A673 (cell line): ENCODE data around the gene SERAC1. TPM values are rescaled to one million over a fixed set of nuclear protein-coding genes. Genes with fewer than 3 reads are reported as not detected.

Experiments used
- BruUV-seq: library from RNA; stranded (reverse); fragments of 400-500 nt; replicated peaks from 2 replicates; lab custom pipeline; 2021; lab: Mats Ljungman, UMichigan
- CTCF ChIA-PET: fragments of 300-600 bp; sonication (Branson Sonifier 250); formaldehyde crosslinking; loops from one replicate; lab custom pipeline; 2022; ENCODE audit warnings: antibody characterized with exemption; lab: Charles Lee
- POLR2A ChIA-PET: fragments of 300-600 bp; sonication (Branson Sonifier 250); formaldehyde crosslinking; loops from one replicate; lab custom pipeline; 2022; ENCODE audit warnings: antibody characterized with exemption; ENCODE audit not compliant: low non-redundant PET; lab: Charles Lee
- DNase-seq: peaks from one replicate; pipeline ENCODE4 v3.0.0-alpha.2; 2015; ENCODE audit warnings: low spot score
- H3K27ac ChIP-seq: fragments of 200-600 bp; sonication (generic); 2 replicates; pipeline ENCODE4 v1.5.1; 2016; ENCODE audit warnings: mixed run types, low read depth, mild to moderate bottlenecking, mixed read lengths, antibody characterized with exemption, low read length; ENCODE audit not compliant: poor library complexity, severe bottlenecking
- H3K27me3 ChIP-seq: fragments of 200-600 bp; sonication (generic); replicated peaks from 2 replicates; pipeline ENCODE4 v1.6.1; 2017; ENCODE audit warnings: mixed run types, low read depth, mild to moderate bottlenecking, mixed read lengths, antibody characterized with exemption, low read length; ENCODE audit not compliant: insufficient read depth, poor library complexity
- H3K36me3 ChIP-seq: fragments of 200-600 bp; sonication (generic); 2 replicates; pipeline ENCODE4 v1.6.1; 2016; ENCODE audit warnings: mixed run types, mild to moderate bottlenecking, mixed read lengths, antibody characterized with exemption, low read length; ENCODE audit not compliant: insufficient read depth, poor library complexity, severe bottlenecking
- H3K4me1 ChIP-seq: fragments of 200-600 bp; sonication (generic); 2 replicates; pipeline ENCODE4 v1.6.1; 2017; ENCODE audit warnings: mixed run types, mild to moderate bottlenecking, mixed read lengths, antibody characterized with exemption, low read length; ENCODE audit not compliant: insufficient read depth, poor library complexity, severe bottlenecking
- H3K4me3 ChIP-seq: fragments of 200-600 bp; sonication (generic); 2 replicates; pipeline ENCODE4 v1.5.1; 2016; ENCODE audit warnings: low read depth, mixed run types, mild to moderate bottlenecking, mixed read lengths, low read length; ENCODE audit not compliant: poor library complexity, severe bottlenecking
- H3K9me3 ChIP-seq: fragments of 200-600 bp; sonication (generic); 2 replicates; pipeline ENCODE4 v1.6.1; 2016; ENCODE audit warnings: mixed run types, low read depth, mild to moderate bottlenecking, mixed read lengths, antibody characterized with exemption, low read length; ENCODE audit not compliant: poor library complexity, severe bottlenecking
- CTCF ChIP-seq: fragments of 300-800, 200-600 bp; sonication (generic); conservative IDR thresholded peaks from 2 replicates; pipeline ENCODE4 v1.5.1; 2017; ENCODE audit warnings: low read depth, mild to moderate bottlenecking, antibody characterized with exemption, low read length, moderate library complexity, mixed read lengths
- EZH2 ChIP-seq: fragments of 200-600 bp; sonication (generic); IDR thresholded peaks from 2 replicates; pipeline ENCODE4 v1.6.1; 2017; ENCODE audit warnings: borderline replicate concordance, low read depth, mild to moderate bottlenecking, mixed read lengths, antibody characterized with exemption, low read length; ENCODE audit not compliant: poor library complexity, severe bottlenecking
- intact Hi-C: fragments of 100-400 bp; cut with micrococcal nuclease; formaldehyde crosslinking; loops from one replicate; pipeline ENCODE4 v1.10.0; 2022; ENCODE audit not compliant: unreplicated experiment
- total RNA-seq: library from RNA; stranded (reverse); gene quantifications from 2 replicates; pipeline ENCODE4 v1.2.3, GENCODE V29; 2021

The SERAC1 gene
- total RNA-seq, 1 experiment from 2014 or later: 8.1 TPM

GRCh38 chr6:158104696-158105095 lies 63.4 kb downstream of the SERAC1 start:
- H3K4me1 ChIP-seq: no peaks in the 10 kb centered on the region
- H3K27ac ChIP-seq: no peak overlapping the region
- H3K27me3 ChIP-seq: no peaks in the 10 kb centered on the region
- ChIA-PET POLR2A (no interaction called here), CTCF (no interaction called here)
- intact Hi-C loops: no loop called here
- H3K36me3 ChIP-seq: no peaks in the 10 kb centered on the region
- no peaks in the 10 kb centered on the region for H3K9me3 ChIP-seq
- no peak overlapping the region for H3K4me3 ChIP-seq
- BruUV-seq: no TSS peak
- no peak for DNase-seq
- TF ChIP-seq CTCF: no peak
- TF ChIP-seq EZH2: no peak

GRCh38 chr6:158103228-158103627 lies 64.8 kb downstream of the SERAC1 start:
- no TSS peak for BruUV-seq
- ChIA-PET POLR2A (no interaction called here), CTCF (no interaction called here)
- intact Hi-C loops: no loop called here
- Histone ChIP-seq H3K4me1 (no peaks in the 10 kb centered on the region), H3K4me3 (no peak overlapping the region), H3K27me3 (no peaks in the 10 kb centered on the region), H3K27ac (no peak overlapping the region), H3K36me3 (no peaks in the 10 kb centered on the region), H3K9me3 (no peaks in the 10 kb centered on the region)
- no peak for TF ChIP-seq EZH2
- TF ChIP-seq CTCF: no peak
- no peak for DNase-seq

GRCh38 chr6:158095671-158096070 lies 72.4 kb downstream of the SERAC1 start:
- H3K4me3 ChIP-seq: no peak overlapping the region
- DNase-seq: no peak
- no peaks in the 10 kb centered on the region for H3K27me3 ChIP-seq
- H3K4me1 ChIP-seq: no peaks in the 10 kb centered on the region
- H3K27ac ChIP-seq: no peak overlapping the region
- ChIA-PET CTCF (no interaction called here), POLR2A (interaction anchor here (0.6 kb wide), 1 partner anchor 173 kb away, joined by 3 read pairs; no protein-coding TSS in a partner anchor)
- no peaks in the 10 kb centered on the region for H3K9me3 ChIP-seq
- BruUV-seq: no TSS peak
- H3K36me3 ChIP-seq: peaks cover 14% of the 10 kb centered on the region
- intact Hi-C loops: no loop called here
- TF ChIP-seq CTCF (no peak), EZH2 (no peak)
